Upper lobe of left lung (tissue), 4 donors: Measurements from ENCODE around the gene RAB6C.
"Not testable (repeated sequence)": the region's sequence is repeated elsewhere in the genome, so short reads cannot be mapped to it uniquely, and the experiment has no call there.

Experiments
- CTCF ChIP-seq, 6 experiments: fragments of 450-650 bp in 4 of 6; fragments of 200-600 bp in 2 of 6; sonication (generic) in 2 of 6; IDR thresholded peaks; one replicate each; pipeline ENCODE4 v1.5.1; 2016 to 2019; ENCODE audit warnings: antibody characterized with exemption in 6 of 6
- POLR2A ChIP-seq, 4 donors: fragments of 450-650 bp; IDR thresholded peaks; one replicate each; pipeline ENCODE4 v1.5.1; 2016 to 2017; ENCODE audit warnings: antibody characterized with exemption in 4 of 4, mild to moderate bottlenecking in 2 of 4
- POLR2AphosphoS5 ChIP-seq, 2 donors: sonication (generic); formaldehyde crosslinking; IDR thresholded peaks; one replicate each; pipeline ENCODE4 v1.5.1; 2017; ENCODE audit warnings: antibody characterized with exemption in 2 of 2

- not testable (repeated sequence) for TF ChIP-seq POLR2A, CTCF, POLR2AphosphoS5 (IDR thresholded peaks at IDR 0.05)
Observed at GRCh38 chr2:129996657-129997237, 17.3 kb downstream of the RAB6C start.
